Thyroid gland (tissue), 4 donors: ENCODE measurements around the gene TLR5.

Experiments
- POLR2A ChIP-seq, 2 donors: fragments of 450-650 bp; IDR thresholded peaks; one replicate each; pipeline ENCODE4 v1.6.1; 2017; ENCODE audit warnings: antibody characterized with exemption in 2 of 2, mild to moderate bottlenecking in 2 of 2, moderate library complexity in 1 of 2
- TF ChIP-seq, protein P1 (sequence below), 6 experiments: fragments of 200-600 bp in 3 of 6; fragments of 450-650 bp in 3 of 6; sonication (generic) in 3 of 6; IDR thresholded peaks; one replicate each; pipeline ENCODE4 v1.5.1; 2016 to 2019; ENCODE audit warnings: antibody characterized with exemption in 6 of 6, mild to moderate bottlenecking in 2 of 6, inconsistent platforms in 1 of 6, moderate library complexity in 1 of 6

GRCh38 chr1:223188618-223189356 is 45.7 kb upstream of the TLR5 start:
- no peak for TF ChIP-seq POLR2A (IDR thresholded peaks at IDR 0.05)
- TF ChIP-seq, protein P1, sequence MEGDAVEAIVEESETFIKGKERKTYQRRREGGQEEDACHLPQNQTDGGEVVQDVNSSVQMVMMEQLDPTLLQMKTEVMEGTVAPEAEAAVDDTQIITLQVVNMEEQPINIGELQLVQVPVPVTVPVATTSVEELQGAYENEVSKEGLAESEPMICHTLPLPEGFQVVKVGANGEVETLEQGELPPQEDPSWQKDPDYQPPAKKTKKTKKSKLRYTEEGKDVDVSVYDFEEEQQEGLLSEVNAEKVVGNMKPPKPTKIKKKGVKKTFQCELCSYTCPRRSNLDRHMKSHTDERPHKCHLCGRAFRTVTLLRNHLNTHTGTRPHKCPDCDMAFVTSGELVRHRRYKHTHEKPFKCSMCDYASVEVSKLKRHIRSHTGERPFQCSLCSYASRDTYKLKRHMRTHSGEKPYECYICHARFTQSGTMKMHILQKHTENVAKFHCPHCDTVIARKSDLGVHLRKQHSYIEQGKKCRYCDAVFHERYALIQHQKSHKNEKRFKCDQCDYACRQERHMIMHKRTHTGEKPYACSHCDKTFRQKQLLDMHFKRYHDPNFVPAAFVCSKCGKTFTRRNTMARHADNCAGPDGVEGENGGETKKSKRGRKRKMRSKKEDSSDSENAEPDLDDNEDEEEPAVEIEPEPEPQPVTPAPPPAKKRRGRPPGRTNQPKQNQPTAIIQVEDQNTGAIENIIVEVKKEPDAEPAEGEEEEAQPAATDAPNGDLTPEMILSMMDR (IDR thresholded peaks at IDR 0.05), result no peak
